Transverse colon (tissue), 4 donors: ENCODE data around the gene PFKFB1.

Experiments
- EP300 ChIP-seq: sonication (generic); formaldehyde crosslinking; IDR thresholded peaks from one replicate; pipeline ENCODE4 v1.6.1; 2017; ENCODE audit warnings: antibody characterized with exemption, low read depth
- POLR2A ChIP-seq: fragments of 450-650 bp; IDR thresholded peaks from one replicate; pipeline ENCODE4 v1.6.1; 2016; ENCODE audit warnings: antibody characterized with exemption, mild to moderate bottlenecking, moderate library complexity
- POLR2AphosphoS5 ChIP-seq, 3 donors: sonication (generic); formaldehyde crosslinking; IDR thresholded peaks; one replicate each; pipeline ENCODE4 v1.6.1; 2016; ENCODE audit warnings: antibody characterized with exemption in 3 of 3
- TF ChIP-seq, protein P1 (sequence below), 5 experiments: fragments of 200-600 bp in 3 of 5; fragments of 450-650 bp in 2 of 5; sonication (generic) in 3 of 5; IDR thresholded peaks; 1 replicate in 2 of 5; 2 replicates in 3 of 5; pipeline ENCODE4 v1.5.1; 2016 to 2017; ENCODE audit warnings: antibody characterized with exemption in 5 of 5, inconsistent platforms in 3 of 5, mild to moderate bottlenecking in 2 of 5, moderate library complexity in 1 of 5

DNA sequence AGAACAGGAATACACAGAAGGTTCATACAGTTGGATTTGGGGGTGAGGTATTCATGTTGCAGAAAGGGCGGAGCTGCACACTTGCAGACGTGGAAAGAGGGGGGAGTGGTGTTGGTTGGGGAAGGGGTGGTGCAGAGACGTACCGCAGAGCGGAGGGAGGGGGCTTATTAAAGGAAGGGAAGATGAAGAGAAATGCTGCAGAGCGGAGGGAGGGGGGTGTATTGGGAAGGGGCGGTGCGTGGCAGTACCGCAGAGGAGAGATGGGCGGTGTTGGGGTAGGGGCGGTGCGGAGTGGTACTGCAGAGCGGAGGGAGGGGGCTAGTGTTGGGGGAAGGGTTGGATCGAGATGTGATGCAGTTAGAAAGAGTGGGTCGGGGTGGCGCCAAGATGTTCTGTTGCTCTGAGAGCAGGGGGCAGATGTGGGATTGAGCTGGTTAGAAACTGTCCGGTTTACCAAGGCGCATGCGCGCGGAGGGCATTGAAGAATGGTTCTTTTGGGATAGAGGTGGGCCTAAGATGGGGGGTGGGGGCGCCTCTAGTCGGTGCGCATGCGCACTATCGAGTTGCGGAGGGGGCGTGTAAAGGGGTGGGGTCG, 72.5 kb downstream of the PFKFB1 start:
- TF ChIP-seq, protein P1, sequence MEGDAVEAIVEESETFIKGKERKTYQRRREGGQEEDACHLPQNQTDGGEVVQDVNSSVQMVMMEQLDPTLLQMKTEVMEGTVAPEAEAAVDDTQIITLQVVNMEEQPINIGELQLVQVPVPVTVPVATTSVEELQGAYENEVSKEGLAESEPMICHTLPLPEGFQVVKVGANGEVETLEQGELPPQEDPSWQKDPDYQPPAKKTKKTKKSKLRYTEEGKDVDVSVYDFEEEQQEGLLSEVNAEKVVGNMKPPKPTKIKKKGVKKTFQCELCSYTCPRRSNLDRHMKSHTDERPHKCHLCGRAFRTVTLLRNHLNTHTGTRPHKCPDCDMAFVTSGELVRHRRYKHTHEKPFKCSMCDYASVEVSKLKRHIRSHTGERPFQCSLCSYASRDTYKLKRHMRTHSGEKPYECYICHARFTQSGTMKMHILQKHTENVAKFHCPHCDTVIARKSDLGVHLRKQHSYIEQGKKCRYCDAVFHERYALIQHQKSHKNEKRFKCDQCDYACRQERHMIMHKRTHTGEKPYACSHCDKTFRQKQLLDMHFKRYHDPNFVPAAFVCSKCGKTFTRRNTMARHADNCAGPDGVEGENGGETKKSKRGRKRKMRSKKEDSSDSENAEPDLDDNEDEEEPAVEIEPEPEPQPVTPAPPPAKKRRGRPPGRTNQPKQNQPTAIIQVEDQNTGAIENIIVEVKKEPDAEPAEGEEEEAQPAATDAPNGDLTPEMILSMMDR (IDR thresholded peaks at IDR 0.05) = no peak
- TF ChIP-seq POLR2AphosphoS5 (IDR thresholded peaks at IDR 0.05) (no peak), POLR2A (no peak), EP300 (no peak)
